ENCODE measurements around the gene FBLN1. TPM values are rescaled to one million over a fixed set of nuclear protein-coding genes. Genes with fewer than 3 reads are reported as not detected.

The FBLN1 gene
- total and polyA plus RNA-seq, 12 donors: 31.3 to 126 (median 51.0) TPM

GRCh38 chr22:45645150-45645525 is 142.5 kb downstream of the FBLN1 start:
- WGBS, 2 donors: 32 to 39% methylated on average over 16 of the region's 16 CpGs
- Histone ChIP-seq H3K36me3 (no peaks in the 10 kb centered on the region), H3K27me3 (peaks cover 0 to 57% (median 37%) of the 10 kb centered on the region in 7 donors), H3K4me3 (peak overlapping the region in 2 of 10 donors; percentile 1 to 6), H3K27ac (no peak overlapping the region), H3K9me3 (no peaks in the 10 kb centered on the region), H3K4me1 (peaks cover 0 to 12% (median 6%) of the 10 kb centered on the region in 9 donors)
- intact Hi-C loops (cut with DNase I): loop anchor here (1.0 to 10.0 kb wide), 9 partner anchors 68 to 332 kb away; partner anchors contain the start of gene WNT7B (in 1 of the 10)
- DNase-seq: no peak
- no peak for TF ChIP-seq CTCF (IDR thresholded peaks at IDR 0.05)
- ATAC-seq: no peak

- intact Hi-C loops (cut with DNase I): loop anchor here (1.0 to 10.0 kb wide), 9 partner anchors 68 to 331 kb away; partner anchors contain the start of gene WNT7B (in 1 of the 10)
- Histone ChIP-seq H3K4me3 (peak overlapping the region in 2 of 10 donors; percentile 1 to 6), H3K4me1 (peaks cover 0 to 10% (median 6%) of the 10 kb centered on the region in 9 donors), H3K36me3 (no peaks in the 10 kb centered on the region), H3K27me3 (peaks cover 0 to 53% (median 40%) of the 10 kb centered on the region in 7 donors), H3K27ac (no peak overlapping the region), H3K9me3 (no peaks in the 10 kb centered on the region)
- ATAC-seq: peak; percentile 84 to 94 (median 92)
- peak; percentile 54 to 78 for DNase-seq
- peak; percentile 81 to 96 (median 93) for TF ChIP-seq CTCF (IDR thresholded peaks at IDR 0.05)
- WGBS, 2 donors: 21 to 23% methylated on average over 47 to 54 of the region's 54 CpGs
Observed at GRCh38 chr22:45645526-45646414, 143.1 kb downstream of the FBLN1 start.

- no peaks in the 10 kb centered on the region for H3K36me3 ChIP-seq
- H3K9me3 ChIP-seq: no peaks in the 10 kb centered on the region
- H3K27me3 ChIP-seq: peaks cover 0 to 46% (median 32%) of the 10 kb centered on the region in 7 donors
- ATAC-seq (no peak), DNase-seq (no peak)
- intact Hi-C loops (cut with DNase I): loop anchor here in 8 of 10 donors (5.0 to 10.0 kb wide), 6 partner anchors 70 to 220 kb away; no protein-coding TSS in a partner anchor
- WGBS, 2 donors: 80 to 83% methylated on average over 18 of the region's 18 CpGs
- TF ChIP-seq CTCF (IDR thresholded peaks at IDR 0.05): no peak
- H3K4me3 ChIP-seq: no peak overlapping the region
- H3K27ac ChIP-seq: no peak overlapping the region
- H3K4me1 ChIP-seq: peaks cover 0 to 9% (median 6%) of the 10 kb centered on the region in 9 donors
Observed at GRCh38 chr22:45647532-45648225, 145.0 kb downstream of the FBLN1 start.

Measured in heart right ventricle (tissue), 16 donors.